ENCODE results near the gene TSPAN4.

Gene TSPAN4

DNA sequence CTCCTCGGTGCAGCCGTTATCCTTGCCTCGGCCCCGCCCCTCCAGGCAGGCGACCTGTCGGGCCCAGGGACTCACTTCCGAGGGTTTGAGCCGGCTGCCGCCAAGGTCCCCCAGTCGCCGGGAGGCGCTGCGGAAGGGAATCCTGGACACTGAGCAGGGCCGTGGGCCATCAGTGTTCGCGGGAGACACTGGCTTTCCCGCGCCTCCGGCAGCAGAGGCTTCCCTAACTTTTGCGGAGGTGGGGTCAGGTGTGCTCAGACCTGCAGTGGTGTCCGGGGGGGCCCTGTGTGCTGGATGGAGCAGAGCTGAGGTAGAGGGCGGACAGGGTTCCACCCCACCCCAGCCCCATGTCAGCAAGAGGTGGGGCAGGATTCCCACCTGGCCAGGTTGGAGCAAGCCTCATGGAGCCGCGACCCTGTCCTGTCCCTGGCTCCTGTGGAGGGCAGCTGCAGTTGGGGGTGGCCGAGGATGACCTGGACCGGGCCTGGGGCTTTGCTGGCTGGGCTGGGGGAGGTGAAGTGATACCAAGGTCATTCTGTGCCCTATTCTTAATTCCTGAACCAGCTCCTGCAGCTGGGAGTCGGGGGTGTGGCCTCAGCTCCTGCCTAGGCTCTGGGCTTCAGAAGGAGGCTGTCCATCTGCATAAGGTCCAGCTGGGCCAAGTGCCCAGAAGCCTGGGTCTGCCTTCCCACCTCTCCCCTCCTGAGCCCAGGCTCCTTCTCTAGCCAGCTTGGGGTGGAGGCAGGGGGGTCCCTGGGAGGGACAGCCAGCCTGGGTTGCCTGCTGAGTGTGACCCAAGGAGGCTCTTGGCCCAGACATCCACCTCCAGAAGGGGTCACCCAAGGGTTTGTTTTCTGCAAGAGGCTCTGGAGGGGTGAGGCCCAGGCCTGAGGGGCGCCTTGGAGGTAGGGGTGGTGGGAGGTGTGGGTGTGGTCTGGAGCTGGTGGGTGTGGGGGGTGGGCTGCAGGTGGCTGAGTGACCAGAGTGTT is 8.4 kb downstream of the TSPAN4 start:
- DNase-seq (ENCODE audit: low spot score): peak; percentile 37

GRCh38 chr11:852762-853161 is 10.1 kb downstream of the TSPAN4 start:
- DNase-seq (ENCODE audit: low spot score): no peak

GRCh38 chr11:853682-854448 is 11.2 kb downstream of the TSPAN4 start:
- DNase-seq (ENCODE audit: low spot score): no peak

DNA sequence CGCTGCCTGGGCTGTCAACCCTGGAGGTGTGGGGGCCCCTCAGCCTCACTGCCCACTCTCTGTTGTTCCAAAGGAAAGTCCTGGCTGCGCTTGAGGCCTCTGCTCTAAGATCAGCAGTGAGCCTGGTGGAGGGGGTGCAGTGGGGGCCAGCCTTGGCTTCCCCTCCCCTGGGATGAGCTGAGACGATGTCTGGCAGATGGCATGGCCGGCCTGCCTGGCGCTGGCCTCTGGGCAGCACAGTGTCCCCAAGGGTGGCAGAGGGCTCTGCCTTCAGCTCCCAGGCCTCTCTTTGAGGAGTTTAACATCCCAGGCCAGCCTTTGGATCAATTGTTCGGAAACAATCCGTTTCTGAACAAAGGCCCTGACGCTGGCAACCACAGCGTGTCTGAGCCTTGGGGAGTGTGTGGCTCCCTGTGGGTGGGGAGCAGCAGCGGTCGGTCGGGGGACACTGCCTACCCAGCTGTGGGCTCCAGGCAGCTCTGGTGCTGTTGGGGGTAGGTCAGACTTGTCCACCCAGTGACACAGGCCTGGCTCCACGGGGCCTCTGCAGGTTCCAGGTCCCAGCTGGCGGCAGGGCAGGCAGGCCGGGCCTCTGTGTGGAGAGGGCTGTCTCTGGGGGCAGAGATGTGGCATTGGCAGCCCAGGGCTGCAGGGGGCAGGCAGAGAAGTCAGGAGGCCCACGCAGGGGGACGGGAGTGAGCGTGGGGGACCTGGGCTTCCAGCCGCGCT is 12.1 kb downstream of the TSPAN4 start:
- DNase-seq (ENCODE audit: low spot score): no peak

GRCh38 chr11:855330-855674 is 12.7 kb downstream of the TSPAN4 start:
- DNase-seq (ENCODE audit: low spot score): no peak

- no peak for DNase-seq (ENCODE audit: low spot score)
Observed at GRCh38 chr11:855796-856195, 13.1 kb downstream of the TSPAN4 start.

DNA sequence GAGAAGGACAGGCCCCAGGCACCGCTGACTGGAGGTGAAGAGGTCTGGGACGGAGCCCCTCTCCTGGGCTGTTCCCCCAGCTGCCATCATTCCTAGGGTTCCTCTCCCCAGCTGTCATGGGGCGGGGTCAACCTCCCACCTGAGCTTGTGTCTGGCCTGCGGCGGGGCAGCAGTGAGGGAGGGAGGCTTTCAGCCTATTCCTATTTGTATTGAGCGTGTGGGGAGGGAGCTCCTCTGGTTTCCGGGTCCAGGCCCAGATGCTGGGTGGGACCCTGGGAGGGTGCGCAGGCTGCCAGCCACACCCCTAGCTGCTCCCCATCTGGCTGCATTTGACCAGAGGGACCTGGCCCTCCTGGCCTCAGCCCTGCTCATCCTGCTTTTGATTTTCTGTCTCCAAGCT is 13.7 kb downstream of the TSPAN4 start:
- no peak for DNase-seq (ENCODE audit: low spot score)

GRCh38 chr11:858053-858761 is 15.6 kb downstream of the TSPAN4 start:
- DNase-seq (ENCODE audit: low spot score): no peak

GRCh38 chr11:858762-859339 is 16.2 kb downstream of the TSPAN4 start:
- no peak for DNase-seq (ENCODE audit: low spot score)

DNA sequence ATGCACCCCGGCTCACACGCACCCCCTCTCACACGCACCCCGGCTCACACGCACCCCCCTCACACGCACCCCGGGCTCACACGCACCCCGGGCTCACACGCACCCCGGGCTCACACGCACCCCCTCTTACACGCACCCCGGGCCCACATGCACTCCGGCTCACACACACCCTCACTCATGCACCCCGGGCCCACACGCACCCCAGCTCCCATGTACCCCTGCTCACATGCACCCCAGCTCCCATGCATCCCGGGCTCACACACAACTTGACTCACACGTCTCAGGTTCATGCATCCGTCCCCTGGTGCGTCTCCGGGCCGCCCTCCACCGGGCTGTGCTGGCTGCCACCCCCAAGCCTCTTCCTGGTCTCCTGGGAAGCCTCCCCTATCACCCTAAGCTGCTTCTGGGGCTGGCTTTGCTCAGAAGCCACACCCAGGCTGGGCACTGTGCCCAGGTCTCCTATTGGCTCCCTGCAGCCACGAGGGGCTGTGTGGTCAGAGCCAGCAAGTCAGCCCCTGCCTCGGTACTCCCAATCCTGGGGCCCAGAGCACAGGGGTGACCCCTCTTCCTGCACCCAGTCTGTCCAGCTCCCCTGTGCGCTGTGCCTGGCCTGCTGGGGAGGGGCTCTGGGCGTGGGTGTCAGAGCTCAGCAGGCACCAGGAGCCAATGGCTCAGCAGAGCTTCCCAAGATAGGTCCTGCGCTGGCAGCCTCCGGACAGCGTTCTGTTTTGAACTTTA is 16.9 kb downstream of the TSPAN4 start:
- peak; percentile 88 for DNase-seq (ENCODE audit: low spot score)

DNA sequence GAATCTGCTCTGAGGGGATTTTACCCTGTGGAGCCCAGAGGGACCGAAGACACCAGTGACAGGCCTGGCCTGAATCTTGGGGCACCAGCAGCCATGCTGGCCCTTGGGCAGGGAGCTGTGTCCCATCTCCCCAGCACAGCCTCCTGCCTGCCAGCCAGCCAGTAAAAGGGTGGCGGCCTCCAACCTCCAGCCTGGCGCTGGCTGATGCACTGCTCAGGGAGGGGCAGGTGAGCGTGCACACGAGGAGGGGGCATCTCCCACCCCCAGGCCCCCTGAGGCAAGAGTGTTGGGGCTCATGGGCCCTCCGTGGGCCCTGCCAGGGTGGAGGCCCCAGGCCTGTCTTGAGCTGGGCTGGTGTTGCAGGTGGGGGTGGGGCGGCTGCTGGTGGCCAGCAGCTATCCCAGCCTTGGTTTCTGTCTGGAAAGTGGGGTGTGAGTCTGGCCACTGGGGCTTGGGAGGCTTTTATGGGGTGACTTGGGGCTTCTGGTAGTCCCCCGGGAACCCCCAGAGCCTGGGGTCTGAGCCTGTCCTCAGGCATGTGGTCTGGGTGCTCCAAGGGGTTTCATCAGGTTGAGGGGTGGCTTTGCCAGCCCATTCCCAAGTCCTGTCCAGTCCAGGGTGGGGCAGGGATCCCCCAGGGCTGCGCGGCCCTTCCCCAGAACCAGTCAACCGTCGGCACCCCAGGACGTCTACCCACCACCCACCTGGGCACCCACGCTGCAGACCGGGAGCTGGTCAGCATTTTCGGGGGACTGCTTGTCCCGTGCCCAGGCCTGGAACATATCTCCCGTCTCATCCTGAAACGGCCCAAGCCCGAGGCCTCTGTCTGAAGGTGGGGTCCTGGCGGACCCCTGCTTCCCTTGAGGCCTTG is 17.8 kb downstream of the TSPAN4 start:
- peak; percentile 49 for DNase-seq (ENCODE audit: low spot score)

- no peak for DNase-seq (ENCODE audit: low spot score)
Observed at GRCh38 chr11:861105-861479, 18.4 kb downstream of the TSPAN4 start.

- peak; percentile 84 for DNase-seq (ENCODE audit: low spot score)
Observed at GRCh38 chr11:862081-862661, 19.5 kb downstream of the TSPAN4 start.

DNA sequence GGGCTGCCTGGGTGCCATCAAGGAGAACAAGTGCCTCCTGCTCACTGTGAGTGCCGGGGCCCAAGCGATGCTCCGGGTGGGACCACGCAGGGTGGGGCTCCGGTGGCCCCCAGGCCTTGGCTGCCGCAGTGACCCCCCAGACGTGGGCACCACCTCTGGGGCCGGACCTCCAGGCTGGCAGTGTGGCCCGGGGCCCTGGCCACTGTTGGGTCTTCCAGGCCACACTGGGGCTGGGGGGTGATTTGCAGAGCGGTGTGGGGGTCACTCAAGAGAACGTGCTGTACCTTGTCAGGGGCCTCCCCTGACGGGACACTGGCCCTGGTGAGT is 20.0 kb downstream of the TSPAN4 start:
- DNase-seq (ENCODE audit: low spot score): no peak

DNA sequence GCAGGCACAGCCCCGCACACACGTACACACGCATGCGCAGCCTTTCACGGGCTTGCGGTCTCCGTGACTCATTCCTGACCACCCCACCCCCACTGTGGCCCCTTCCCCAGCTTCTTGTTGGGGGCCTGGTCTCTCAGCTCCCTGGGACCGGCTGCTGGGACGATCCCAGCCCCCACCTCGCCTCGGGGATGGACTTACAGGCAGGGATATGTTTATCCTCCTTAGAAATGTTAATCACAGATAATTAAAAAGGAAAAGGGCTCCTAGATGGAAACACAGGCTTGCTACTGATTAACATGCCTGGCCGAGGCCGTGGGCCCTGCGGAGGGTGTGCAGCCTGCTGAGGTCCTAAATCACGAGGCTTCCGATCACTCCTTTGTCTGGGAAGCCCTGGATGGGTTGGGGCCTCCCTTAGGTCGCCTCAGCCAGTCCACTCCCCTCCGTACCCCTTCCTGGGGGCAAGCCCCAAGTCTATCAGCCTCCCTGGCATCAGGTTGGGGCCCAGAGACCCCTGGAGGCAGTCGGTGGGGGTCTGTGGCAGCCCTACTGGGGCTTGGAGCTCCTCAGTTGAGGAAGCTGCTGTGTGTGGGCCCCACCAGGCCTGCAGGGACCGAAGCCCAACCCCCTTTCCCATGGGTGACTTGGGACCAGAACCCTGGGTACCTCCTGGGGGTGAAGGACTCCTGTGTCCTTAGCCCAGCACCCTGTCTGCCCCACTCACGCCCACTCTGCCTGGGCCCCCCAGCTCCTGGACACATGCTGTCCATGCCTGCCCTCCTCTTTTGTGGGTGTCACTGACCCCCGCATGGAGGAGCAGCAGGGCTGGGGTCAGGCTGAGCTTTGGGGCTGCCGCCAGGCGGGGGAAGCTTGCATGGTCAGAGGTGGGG is 20.6 kb downstream of the TSPAN4 start:
- DNase-seq (ENCODE audit: low spot score): no peak

- DNase-seq (ENCODE audit: low spot score): no peak
Observed at GRCh38 chr11:863910-864827, 21.5 kb downstream of the TSPAN4 start.

DNA sequence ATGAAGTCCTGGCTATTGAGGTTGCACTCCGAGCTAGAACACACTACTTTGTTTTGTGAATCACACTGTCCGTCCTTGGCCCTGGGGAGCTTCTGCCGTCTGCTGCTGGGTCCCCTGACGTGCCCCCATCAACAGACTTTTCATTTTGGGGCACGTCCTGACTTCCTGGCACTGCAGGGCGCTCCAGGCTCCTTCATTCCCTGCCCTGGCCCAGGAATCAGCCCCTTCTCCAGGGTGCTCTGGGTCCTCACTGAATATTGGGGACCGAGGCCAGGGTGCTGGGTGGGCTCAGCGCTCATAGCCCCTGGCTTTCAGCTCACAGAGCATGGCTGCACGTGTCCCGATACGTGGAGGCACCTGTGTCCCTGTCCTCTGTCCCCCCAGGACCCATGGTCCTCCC is 22.2 kb downstream of the TSPAN4 start:
- no peak for DNase-seq (ENCODE audit: low spot score)

Data from hematopoietic multipotent progenitor cell treated with erythropoietin and hydrocortisone succinate and interleukin-3 and kit ligand, for 15 days (in vitro differentiated cells).